ENCODE results near the gene KLHL29. TPM values are rescaled to one million over a fixed set of nuclear protein-coding genes. Genes with fewer than 3 reads are reported as not detected.
A peak's percentile ranks its signal among the peaks of the same experiment; 100 is the strongest.

The KLHL29 gene
- total RNA-seq, 1 donor from 2014 or later: 3.6 TPM

GRCh38 chr2:23664066-23664788 is 279.2 kb downstream of the KLHL29 start:
- no peak for ATAC-seq

GRCh38 chr2:23666241-23666979 is 281.4 kb downstream of the KLHL29 start:
- no peak for ATAC-seq

- ATAC-seq: no peak
Measured at GRCh38 chr2:23666980-23667357, 282.0 kb downstream of the KLHL29 start.

GRCh38 chr2:23668756-23669304 is 283.9 kb downstream of the KLHL29 start:
- no peak for ATAC-seq

- peak; percentile 93 for ATAC-seq
Measured at GRCh38 chr2:23669413-23670244, 284.6 kb downstream of the KLHL29 start.

GRCh38 chr2:23670245-23670592 is 285.2 kb downstream of the KLHL29 start:
- no peak for ATAC-seq

- ATAC-seq: no peak
Measured at GRCh38 chr2:23673082-23673481, 288.1 kb downstream of the KLHL29 start.

- ATAC-seq: no peak
Measured at GRCh38 chr2:23673830-23674679, 289.1 kb downstream of the KLHL29 start.

- ATAC-seq: no peak
Measured at GRCh38 chr2:23675506-23675905, 290.5 kb downstream of the KLHL29 start.

- ATAC-seq: no peak
Measured at GRCh38 chr2:23677836-23678235, 292.9 kb downstream of the KLHL29 start.

- ATAC-seq: no peak
Measured at GRCh38 chr2:23679044-23679443, 294.1 kb downstream of the KLHL29 start.

GRCh38 chr2:23680951-23681350 is 296.0 kb downstream of the KLHL29 start:
- ATAC-seq: no peak

GRCh38 chr2:23681356-23682140 is 296.6 kb downstream of the KLHL29 start:
- no peak for ATAC-seq

GRCh38 chr2:23682481-23682880 is 297.5 kb downstream of the KLHL29 start:
- no peak for ATAC-seq

GRCh38 chr2:23683001-23683400 is 298.0 kb downstream of the KLHL29 start:
- ATAC-seq: no peak

- ATAC-seq: no peak
Measured at GRCh38 chr2:23684395-23685176, 299.6 kb downstream of the KLHL29 start.

- ATAC-seq: no peak
Measured at GRCh38 chr2:23685181-23685580, 300.2 kb downstream of the KLHL29 start.

- ATAC-seq: no peak
Measured at GRCh38 chr2:23685706-23686105, 300.7 kb downstream of the KLHL29 start.

GRCh38 chr2:23686405-23687029 is 301.5 kb downstream of the KLHL29 start:
- ATAC-seq: no peak

GRCh38 chr2:23687214-23687613 is 302.2 kb downstream of the KLHL29 start:
- ATAC-seq: no peak

Data from esophagus mucosa (tissue), 1 donor.